ENCODE measurements around the gene PCDH9.

The PCDH9 gene

DNA sequence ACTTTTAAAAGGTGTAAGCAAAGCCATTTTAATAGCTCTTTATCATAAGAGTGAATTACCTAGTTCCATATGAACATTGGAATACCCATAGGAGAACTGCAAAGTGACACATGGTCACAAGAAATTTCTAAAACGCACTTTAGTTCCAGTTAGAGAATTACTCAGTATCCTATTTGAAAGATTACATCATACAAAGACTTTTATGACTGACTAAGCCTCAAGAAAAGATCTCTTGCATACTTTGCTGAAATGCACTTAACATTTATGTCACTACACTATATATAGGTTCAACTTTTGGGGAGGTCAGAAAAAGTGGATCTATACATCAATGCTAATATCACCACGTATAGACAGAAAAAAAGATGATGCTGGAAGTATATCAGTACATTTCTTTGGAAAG lies 7.1 kb downstream of the PCDH9 start:
- Histone ChIP-seq H3K4me1 (ENCODE audit: insufficient read depth, low read length) (peaks cover 3% of the 10 kb centered on the region; the same call in 1 of the 2 replicates), H3K4me3 (ENCODE audit: low read length) (no peak overlapping the region), H3K36me3 (ENCODE audit: insufficient read depth, low read length) (no peaks in the 10 kb centered on the region), H3K27ac (ENCODE audit: low read depth, low read length) (no peak overlapping the region), H3K27me3 (ENCODE audit: insufficient read depth, low read length) (peaks cover 10% of the 10 kb centered on the region), H3K9me3 (ENCODE audit: insufficient read depth, low read depth, low read length) (no peaks in the 10 kb centered on the region), H3K9ac (ENCODE audit: low read depth, low read length) (no peak overlapping the region)
- whole genome bisulfite sequencing, result 92% methylated on average over 1 of the region's 2 CpGs

DNA sequence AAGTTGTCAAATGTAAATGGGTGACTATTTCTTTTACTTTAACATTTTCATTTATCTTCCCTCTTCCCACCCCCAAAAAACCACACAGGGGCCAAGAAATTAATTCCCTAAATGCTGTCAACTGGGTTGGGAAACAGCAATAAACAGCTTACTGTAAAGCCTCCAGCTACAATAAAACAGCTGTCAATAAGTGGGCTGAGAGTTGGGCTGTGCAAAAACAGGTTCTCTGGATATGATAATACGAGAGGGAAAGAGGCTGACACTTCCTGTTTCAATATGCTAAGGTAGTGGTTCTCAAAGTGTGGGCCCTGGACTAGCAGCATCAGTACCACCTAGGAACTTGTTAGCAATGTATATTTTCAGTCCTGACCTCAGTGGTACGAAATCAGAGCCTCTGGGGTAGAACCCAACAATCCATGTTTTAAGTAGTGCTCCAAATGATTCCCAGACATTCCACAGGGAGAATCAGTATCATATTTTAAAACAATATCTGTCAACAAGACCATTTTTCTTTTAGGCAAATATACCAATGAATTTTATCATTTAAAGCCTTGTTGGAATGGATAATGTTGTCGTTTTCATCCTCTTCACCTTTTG lies 8.4 kb downstream of the PCDH9 start:
- WGBS, result 90% methylated on average over 2 of the region's 3 CpGs
- no peak overlapping the region for H3K4me3 ChIP-seq (ENCODE audit: low read length)

GRCh38 chr13:67219113-67219512 lies 11.0 kb downstream of the PCDH9 start:
- H3K27me3 ChIP-seq (ENCODE audit: insufficient read depth, low read length), result no peaks in the 10 kb centered on the region
- peaks cover 3% of the 10 kb centered on the region; the same call in 1 of the 2 replicates for H3K4me1 ChIP-seq (ENCODE audit: insufficient read depth, low read length)
- H3K9me3 ChIP-seq (ENCODE audit: insufficient read depth, low read depth, low read length), result no peaks in the 10 kb centered on the region
- H3K4me3 ChIP-seq (ENCODE audit: low read length), result no peak overlapping the region
- no peak overlapping the region for H3K27ac ChIP-seq (ENCODE audit: low read depth, low read length)
- no CpG with 5 or more reads among the region's 1 CpG for WGBS
- no peak overlapping the region for H3K9ac ChIP-seq (ENCODE audit: low read depth, low read length)
- no peaks in the 10 kb centered on the region for H3K36me3 ChIP-seq (ENCODE audit: insufficient read depth, low read length)

More for the DNA sequence above, 8.4 kb downstream of the PCDH9 start:
- no peaks in the 10 kb centered on the region for H3K9me3 ChIP-seq (ENCODE audit: insufficient read depth, low read depth, low read length)
- H3K36me3 ChIP-seq (ENCODE audit: insufficient read depth, low read length), result no peaks in the 10 kb centered on the region
- no peaks in the 10 kb centered on the region for H3K27me3 ChIP-seq (ENCODE audit: insufficient read depth, low read length)
- H3K4me1 ChIP-seq (ENCODE audit: insufficient read depth, low read length), result peaks cover 3% of the 10 kb centered on the region; the same call in 1 of the 2 replicates
- H3K9ac ChIP-seq (ENCODE audit: low read depth, low read length), result no peak overlapping the region
- H3K27ac ChIP-seq (ENCODE audit: low read depth, low read length), result no peak overlapping the region

DNA sequence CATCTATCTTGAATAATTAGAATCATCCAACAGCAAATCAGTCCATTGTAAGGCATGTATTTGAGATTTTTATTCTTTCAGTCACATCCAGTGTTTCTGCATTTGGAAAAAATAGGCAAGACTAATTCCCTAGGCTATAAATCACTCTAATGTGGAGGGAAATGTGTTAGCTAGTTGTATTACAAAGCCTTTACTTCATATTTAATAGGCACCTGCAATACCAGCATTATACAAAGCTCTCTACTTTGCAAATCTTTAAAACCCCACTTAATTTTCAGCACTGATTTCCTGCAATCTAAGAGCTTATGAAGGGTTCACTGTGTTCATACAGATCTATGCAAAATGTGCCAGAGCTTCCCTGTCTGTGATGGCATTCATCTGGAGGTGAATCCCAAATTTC lies 12.3 kb downstream of the PCDH9 start:
- Histone ChIP-seq H3K9me3 (ENCODE audit: insufficient read depth, low read depth, low read length) (no peaks in the 10 kb centered on the region), H3K4me1 (ENCODE audit: insufficient read depth, low read length) (no peaks in the 10 kb centered on the region), H3K36me3 (ENCODE audit: insufficient read depth, low read length) (no peaks in the 10 kb centered on the region), H3K27me3 (ENCODE audit: insufficient read depth, low read length) (no peaks in the 10 kb centered on the region), H3K9ac (ENCODE audit: low read depth, low read length) (no peak overlapping the region), H3K4me3 (ENCODE audit: low read length) (no peak overlapping the region), H3K27ac (ENCODE audit: low read depth, low read length) (no peak overlapping the region)

DNA sequence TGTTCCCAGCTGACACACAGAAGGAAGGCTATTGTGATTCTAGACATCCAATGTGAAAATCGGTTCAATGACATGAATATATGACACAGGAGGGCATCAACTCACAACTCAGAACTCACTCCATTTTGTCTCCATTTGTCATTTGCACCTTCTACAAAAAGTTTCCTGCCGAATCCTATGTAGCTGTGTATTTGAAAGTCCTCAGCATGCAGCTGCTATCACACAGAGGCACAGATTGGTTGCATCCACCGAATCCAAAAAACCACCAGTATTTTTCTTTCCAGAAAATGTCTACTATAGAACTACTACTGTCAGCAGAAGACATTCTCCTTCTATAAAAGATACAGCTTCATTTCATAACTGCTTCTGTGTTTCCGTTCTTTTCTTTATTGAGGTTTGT lies 13.3 kb downstream of the PCDH9 start:
- Histone ChIP-seq H3K36me3 (ENCODE audit: insufficient read depth, low read length) (no peaks in the 10 kb centered on the region), H3K9me3 (ENCODE audit: insufficient read depth, low read depth, low read length) (no peaks in the 10 kb centered on the region), H3K27ac (ENCODE audit: low read depth, low read length) (no peak overlapping the region), H3K27me3 (ENCODE audit: insufficient read depth, low read length) (no peaks in the 10 kb centered on the region), H3K9ac (ENCODE audit: low read depth, low read length) (no peak overlapping the region), H3K4me3 (ENCODE audit: low read length) (no peak overlapping the region), H3K4me1 (ENCODE audit: insufficient read depth, low read length) (no peaks in the 10 kb centered on the region)
- WGBS, result 97% methylated on average over 3 of the region's 4 CpGs

GRCh38 chr13:67210208-67210607 lies 19.9 kb downstream of the PCDH9 start:
- Histone ChIP-seq H3K27ac (ENCODE audit: low read depth, low read length) (no peak overlapping the region), H3K27me3 (ENCODE audit: insufficient read depth, low read length) (no peaks in the 10 kb centered on the region), H3K4me1 (ENCODE audit: insufficient read depth, low read length) (no peaks in the 10 kb centered on the region), H3K36me3 (ENCODE audit: insufficient read depth, low read length) (no peaks in the 10 kb centered on the region), H3K4me3 (ENCODE audit: low read length) (no peak overlapping the region), H3K9me3 (ENCODE audit: insufficient read depth, low read depth, low read length) (no peaks in the 10 kb centered on the region), H3K9ac (ENCODE audit: low read depth, low read length) (no peak overlapping the region)

GRCh38 chr13:67208552-67208951 lies 21.6 kb downstream of the PCDH9 start:
- 100% methylated on average over 1 of the region's 1 CpG for WGBS
- H3K27me3 ChIP-seq (ENCODE audit: insufficient read depth, low read length), result no peaks in the 10 kb centered on the region
- H3K27ac ChIP-seq (ENCODE audit: low read depth, low read length), result no peak overlapping the region
- no peaks in the 10 kb centered on the region for H3K36me3 ChIP-seq (ENCODE audit: insufficient read depth, low read length)
- H3K4me1 ChIP-seq (ENCODE audit: insufficient read depth, low read length), result no peaks in the 10 kb centered on the region
- no peak overlapping the region for H3K4me3 ChIP-seq (ENCODE audit: low read length)
- no peak overlapping the region for H3K9ac ChIP-seq (ENCODE audit: low read depth, low read length)
- H3K9me3 ChIP-seq (ENCODE audit: insufficient read depth, low read depth, low read length), result no peaks in the 10 kb centered on the region

- no peak overlapping the region for H3K27ac ChIP-seq (ENCODE audit: low read depth, low read length)
Measured at GRCh38 chr13:67204764-67205163, 25.4 kb downstream of the PCDH9 start.

GRCh38 chr13:67200605-67201004 lies 29.5 kb downstream of the PCDH9 start:
- 72% methylated on average over 4 of the region's 4 CpGs for WGBS
- Histone ChIP-seq H3K27me3 (ENCODE audit: insufficient read depth, low read length) (no peaks in the 10 kb centered on the region), H3K9ac (ENCODE audit: low read depth, low read length) (no peak overlapping the region), H3K4me3 (ENCODE audit: low read length) (no peak overlapping the region), H3K4me1 (ENCODE audit: insufficient read depth, low read length) (no peaks in the 10 kb centered on the region), H3K27ac (ENCODE audit: low read depth, low read length) (no peak overlapping the region), H3K36me3 (ENCODE audit: insufficient read depth, low read length) (no peaks in the 10 kb centered on the region), H3K9me3 (ENCODE audit: insufficient read depth, low read depth, low read length) (no peaks in the 10 kb centered on the region)

More at GRCh38 chr13:67204764-67205163, 25.4 kb downstream of the PCDH9 start:
- Histone ChIP-seq H3K27me3 (ENCODE audit: insufficient read depth, low read length) (no peaks in the 10 kb centered on the region), H3K9ac (ENCODE audit: low read depth, low read length) (no peak overlapping the region), H3K4me1 (ENCODE audit: insufficient read depth, low read length) (no peaks in the 10 kb centered on the region), H3K36me3 (ENCODE audit: insufficient read depth, low read length) (no peaks in the 10 kb centered on the region), H3K4me3 (ENCODE audit: low read length) (no peak overlapping the region), H3K9me3 (ENCODE audit: insufficient read depth, low read depth, low read length) (no peaks in the 10 kb centered on the region)
- WGBS, result 92% methylated on average over 1 of the region's 1 CpG

- Histone ChIP-seq H3K4me1 (ENCODE audit: insufficient read depth, low read length) (no peaks in the 10 kb centered on the region), H3K4me3 (ENCODE audit: low read length) (no peak overlapping the region), H3K36me3 (ENCODE audit: insufficient read depth, low read length) (no peaks in the 10 kb centered on the region), H3K9me3 (ENCODE audit: insufficient read depth, low read depth, low read length) (no peaks in the 10 kb centered on the region), H3K27me3 (ENCODE audit: insufficient read depth, low read length) (no peaks in the 10 kb centered on the region), H3K9ac (ENCODE audit: low read depth, low read length) (no peak overlapping the region), H3K27ac (ENCODE audit: low read depth, low read length) (no peak overlapping the region)
Measured at GRCh38 chr13:67200183-67200582, 30.0 kb downstream of the PCDH9 start.

DNA sequence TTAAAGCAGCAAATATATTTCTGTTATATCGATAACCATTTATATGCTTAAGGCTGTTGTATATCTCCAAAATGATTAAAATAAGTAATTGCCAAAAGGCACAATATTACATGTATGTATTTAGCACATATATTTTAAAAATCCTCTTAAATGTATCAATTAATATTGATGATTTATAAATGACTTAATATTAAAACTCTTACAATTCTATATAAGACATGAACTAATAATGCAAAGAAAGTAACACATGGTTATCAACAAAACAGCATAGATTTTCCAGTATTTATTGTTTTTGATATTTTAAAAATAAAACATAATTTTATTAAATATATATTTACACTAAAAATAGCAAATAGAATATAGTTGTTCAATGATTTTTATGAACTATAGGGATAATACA lies 32.4 kb downstream of the PCDH9 start:
- WGBS, result no CpG with 5 or more reads among the region's 1 CpG
- no peaks in the 10 kb centered on the region for H3K4me1 ChIP-seq (ENCODE audit: insufficient read depth, low read length)
- no peak overlapping the region for H3K4me3 ChIP-seq (ENCODE audit: low read length)
- no peaks in the 10 kb centered on the region for H3K36me3 ChIP-seq (ENCODE audit: insufficient read depth, low read length)
- no peak overlapping the region for H3K9ac ChIP-seq (ENCODE audit: low read depth, low read length)
- no peaks in the 10 kb centered on the region for H3K27me3 ChIP-seq (ENCODE audit: insufficient read depth, low read length)
- no peaks in the 10 kb centered on the region for H3K9me3 ChIP-seq (ENCODE audit: insufficient read depth, low read depth, low read length)
- H3K27ac ChIP-seq (ENCODE audit: low read depth, low read length), result no peak overlapping the region

- no peak overlapping the region for H3K27ac ChIP-seq (ENCODE audit: low read depth, low read length)
- no peak overlapping the region for H3K9ac ChIP-seq (ENCODE audit: low read depth, low read length)
- no peaks in the 10 kb centered on the region for H3K9me3 ChIP-seq (ENCODE audit: insufficient read depth, low read depth, low read length)
- no peak overlapping the region for H3K4me3 ChIP-seq (ENCODE audit: low read length)
- H3K27me3 ChIP-seq (ENCODE audit: insufficient read depth, low read length), result no peaks in the 10 kb centered on the region; the same call in 1 of the 2 replicates
- H3K36me3 ChIP-seq (ENCODE audit: insufficient read depth, low read length), result no peaks in the 10 kb centered on the region
- H3K4me1 ChIP-seq (ENCODE audit: insufficient read depth, low read length), result no peaks in the 10 kb centered on the region
Measured at GRCh38 chr13:67193979-67194378, 36.2 kb downstream of the PCDH9 start.

Data from HUES64 (cell line).